Gastroesophageal sphincter (tissue), 3 donors: ENCODE measurements around the gene GPS1.

Source experiments
- EP300 ChIP-seq: sonication (generic); formaldehyde crosslinking; IDR thresholded peaks from one replicate; pipeline ENCODE4 v1.6.1; 2017; ENCODE audit warnings: antibody characterized with exemption, mild to moderate bottlenecking
- POLR2A ChIP-seq, 2 donors: fragments of 450-650 bp; IDR thresholded peaks; one replicate each; pipeline ENCODE4 v1.6.1; 2017; ENCODE audit warnings: antibody characterized with exemption in 2 of 2, mild to moderate bottlenecking in 2 of 2, moderate library complexity in 1 of 2
- POLR2AphosphoS5 ChIP-seq: sonication (generic); formaldehyde crosslinking; IDR thresholded peaks from one replicate; pipeline ENCODE4 v1.6.1; 2017; ENCODE audit warnings: antibody characterized with exemption
- TF ChIP-seq, protein P1 (sequence below), 4 experiments: fragments of 200-600 bp in 2 of 4; fragments of 450-650 bp in 2 of 4; sonication (generic) in 1 of 4; IDR thresholded peaks; one replicate each; pipeline ENCODE4 v1.5.1; 2017 to 2019; ENCODE audit warnings: antibody characterized with exemption in 4 of 4, mild to moderate bottlenecking in 2 of 4, moderate library complexity in 2 of 4

DNA sequence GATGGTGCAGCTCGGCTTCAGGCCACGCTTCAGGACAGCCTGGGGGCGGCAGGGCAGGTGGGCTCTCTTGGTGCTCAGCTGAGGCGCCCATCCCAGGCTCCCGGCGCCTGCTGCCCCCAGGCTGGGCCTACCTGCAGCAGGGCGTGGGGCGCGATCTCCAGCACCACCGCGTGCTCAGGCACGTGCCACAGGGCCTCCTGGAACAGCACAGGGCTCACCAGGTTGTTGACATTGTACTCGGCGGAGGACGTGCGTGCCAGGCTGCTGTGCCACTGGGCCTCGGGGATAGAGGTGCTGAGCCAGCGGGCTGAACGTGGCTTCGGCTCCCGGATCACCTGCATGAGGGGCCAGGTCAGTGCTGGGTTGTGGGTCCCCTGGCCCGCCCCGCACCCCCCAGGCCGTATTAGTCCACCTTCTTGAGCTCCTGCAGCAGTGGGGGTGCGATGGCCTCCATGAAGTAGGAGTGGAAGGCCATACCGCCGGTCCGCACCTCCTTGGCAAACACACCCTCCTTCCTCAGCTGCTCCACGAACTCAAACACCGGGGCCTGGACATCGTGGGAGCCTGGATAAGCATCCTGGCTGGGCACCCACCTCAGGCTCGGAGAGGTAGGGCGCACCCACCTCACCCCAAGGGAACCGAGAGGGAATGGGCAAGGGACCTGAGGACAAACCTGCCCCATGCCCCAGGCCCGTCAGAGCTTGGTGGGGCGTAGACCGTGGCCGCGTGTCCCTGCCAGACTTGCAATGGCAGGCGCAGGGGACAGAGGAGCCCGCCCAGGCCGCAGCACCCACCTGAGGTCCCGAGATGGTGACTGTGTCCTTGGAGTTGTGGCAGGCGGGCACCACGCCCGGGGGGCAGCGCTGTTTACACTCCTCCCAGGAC lies 37.4 kb downstream of the GPS1 start:
- TF ChIP-seq EP300 (no peak), POLR2A (IDR thresholded peaks at IDR 0.05) (no peak), POLR2AphosphoS5 (no peak)
- TF ChIP-seq, protein P1, sequence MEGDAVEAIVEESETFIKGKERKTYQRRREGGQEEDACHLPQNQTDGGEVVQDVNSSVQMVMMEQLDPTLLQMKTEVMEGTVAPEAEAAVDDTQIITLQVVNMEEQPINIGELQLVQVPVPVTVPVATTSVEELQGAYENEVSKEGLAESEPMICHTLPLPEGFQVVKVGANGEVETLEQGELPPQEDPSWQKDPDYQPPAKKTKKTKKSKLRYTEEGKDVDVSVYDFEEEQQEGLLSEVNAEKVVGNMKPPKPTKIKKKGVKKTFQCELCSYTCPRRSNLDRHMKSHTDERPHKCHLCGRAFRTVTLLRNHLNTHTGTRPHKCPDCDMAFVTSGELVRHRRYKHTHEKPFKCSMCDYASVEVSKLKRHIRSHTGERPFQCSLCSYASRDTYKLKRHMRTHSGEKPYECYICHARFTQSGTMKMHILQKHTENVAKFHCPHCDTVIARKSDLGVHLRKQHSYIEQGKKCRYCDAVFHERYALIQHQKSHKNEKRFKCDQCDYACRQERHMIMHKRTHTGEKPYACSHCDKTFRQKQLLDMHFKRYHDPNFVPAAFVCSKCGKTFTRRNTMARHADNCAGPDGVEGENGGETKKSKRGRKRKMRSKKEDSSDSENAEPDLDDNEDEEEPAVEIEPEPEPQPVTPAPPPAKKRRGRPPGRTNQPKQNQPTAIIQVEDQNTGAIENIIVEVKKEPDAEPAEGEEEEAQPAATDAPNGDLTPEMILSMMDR (IDR thresholded peaks at IDR 0.05), result no peak
